Epithelial cell of proximal tubule (primary cell): Measurements from ENCODE around the gene UBLCP1. TPM values are rescaled to one million over a fixed set of nuclear protein-coding genes. Genes with fewer than 3 reads are reported as not detected.

Experiments used
- DNase-seq: peaks from one replicate; pipeline ENCODE4 v3.0.0-alpha.2; 2011; ENCODE audit warnings: low read depth
- H3K4me3 ChIP-seq: 2 replicates; pipeline ENCODE4 v1.5.1; 2011; ENCODE audit warnings: low read depth, mild to moderate bottlenecking, low read length
- CTCF ChIP-seq: conservative IDR thresholded peaks from 2 replicates; pipeline ENCODE4 v1.5.1; 2012; ENCODE audit warnings: low read depth, mild to moderate bottlenecking, low read length
- total RNA-seq: library from RNA; depleted of rRNA; stranded (reverse); fragments of >200 nt; gene quantifications from 2 replicates; pipeline ENCODE4 v1.2.3, GENCODE V29; 2015

The UBLCP1 gene
- total RNA-seq, 1 donor from 2014 or later, result 33.8 TPM

- DNase-seq, result no peak
- TF ChIP-seq CTCF, result no peak
These were observed 22.7 kb upstream of the UBLCP1 start for GRCh38 chr5:159240301-159240870.

GRCh38 chr5:159241946-159242552, 21.0 kb upstream of the UBLCP1 start:
- no peak for TF ChIP-seq CTCF
- DNase-seq, result no peak
- H3K4me3 ChIP-seq, result no peak overlapping the region

More at GRCh38 chr5:159240301-159240870, 22.7 kb upstream of the UBLCP1 start:
- no peak overlapping the region for H3K4me3 ChIP-seq

- DNase-seq, result no peak
- no peak overlapping the region for H3K4me3 ChIP-seq
- no peak for TF ChIP-seq CTCF
These were observed 20.4 kb upstream of the UBLCP1 start for GRCh38 chr5:159242656-159243055.

GRCh38 chr5:159243385-159243784, 19.7 kb upstream of the UBLCP1 start:
- DNase-seq, result no peak
- TF ChIP-seq CTCF, result no peak
- no peak overlapping the region for H3K4me3 ChIP-seq

- TF ChIP-seq CTCF, result no peak
- DNase-seq, result no peak
- H3K4me3 ChIP-seq, result no peak overlapping the region
These were observed 18.9 kb upstream of the UBLCP1 start for GRCh38 chr5:159244163-159244562.

- no peak for TF ChIP-seq CTCF
- H3K4me3 ChIP-seq, result no peak overlapping the region
- DNase-seq, result no peak
These were observed 18.2 kb upstream of the UBLCP1 start for GRCh38 chr5:159244890-159245289.

- DNase-seq, result no peak
- no peak for TF ChIP-seq CTCF
- H3K4me3 ChIP-seq, result no peak overlapping the region
These were observed 13.9 kb upstream of the UBLCP1 start for GRCh38 chr5:159249158-159249557.
